Kidney epithelial cell (primary cell): ENCODE results near the gene USP34. TPM values are rescaled to one million over a fixed set of nuclear protein-coding genes. Genes with fewer than 3 reads are reported as not detected.

Experiments
- DNase-seq: peaks from one replicate; pipeline ENCODE4 v3.0.0-alpha.2; 2010; ENCODE audit warnings: low read depth
- H3K27me3 ChIP-seq: 2 replicates; pipeline ENCODE4 v1.6.0; 2011; ENCODE audit warnings: low read length; ENCODE audit not compliant: control insufficient read depth, insufficient read depth
- H3K36me3 ChIP-seq: 2 replicates; pipeline ENCODE4 v1.5.1; 2011; ENCODE audit warnings: low read length; ENCODE audit not compliant: control insufficient read depth, insufficient read depth
- H3K4me3 ChIP-seq: 2 replicates; pipeline ENCODE4 v1.5.1; 2011; ENCODE audit warnings: low read depth, mild to moderate bottlenecking, control low read depth, low read length
- CTCF ChIP-seq: IDR thresholded peaks from 2 replicates; pipeline ENCODE4 v1.5.1; 2011; ENCODE audit warnings: mild to moderate bottlenecking, moderate library complexity, low read length, control low read depth, inconsistent platforms; ENCODE audit not compliant: insufficient read depth, poor library complexity, severe bottlenecking
- total RNA-seq: library from RNA; depleted of rRNA; stranded (reverse); fragments of >200 nt; gene quantifications from 2 replicates; pipeline ENCODE4 v1.2.3, GENCODE V29; 2015

The USP34 gene
- total RNA-seq, 1 donor from 2014 or later = 90.0 TPM

- no peak for DNase-seq
- Histone ChIP-seq H3K27me3 (no peaks in the 10 kb centered on the region), H3K36me3 (no peaks in the 10 kb centered on the region), H3K4me3 (no peak overlapping the region)
- no peak for TF ChIP-seq CTCF
Observed at GRCh38 chr2:61326423-61326822, 144.5 kb downstream of the USP34 start.

GRCh38 chr2:61320181-61320580, 150.7 kb downstream of the USP34 start:
- no peaks in the 10 kb centered on the region for H3K27me3 ChIP-seq
- TF ChIP-seq CTCF = no peak
- no peak for DNase-seq
- no peak overlapping the region for H3K4me3 ChIP-seq
- H3K36me3 ChIP-seq = no peaks in the 10 kb centered on the region

- no peaks in the 10 kb centered on the region for H3K27me3 ChIP-seq
- no peak for TF ChIP-seq CTCF
- no peak for DNase-seq
- no peaks in the 10 kb centered on the region for H3K36me3 ChIP-seq
- H3K4me3 ChIP-seq = no peak overlapping the region
Observed at GRCh38 chr2:61318553-61318952, 152.3 kb downstream of the USP34 start.

GRCh38 chr2:61295981-61296380, 174.9 kb downstream of the USP34 start:
- no peaks in the 10 kb centered on the region for H3K36me3 ChIP-seq

GRCh38 chr2:61291851-61292575, 178.9 kb downstream of the USP34 start:
- DNase-seq = no peak
- no peak for TF ChIP-seq CTCF
- Histone ChIP-seq H3K4me3 (no peak overlapping the region), H3K36me3 (no peaks in the 10 kb centered on the region), H3K27me3 (no peaks in the 10 kb centered on the region)

More at GRCh38 chr2:61295981-61296380, 174.9 kb downstream of the USP34 start:
- no peak for TF ChIP-seq CTCF
- Histone ChIP-seq H3K27me3 (no peaks in the 10 kb centered on the region), H3K4me3 (no peak overlapping the region)
- DNase-seq = no peak
